ENCODE measurements around the gene FGF5.

FGF5 gene

GRCh38 chr4:80266253-80266901, at the start of gene FGF5:
FGF5 (plus strand) TSS chr4:80266664; CDS start chr4:80266825, 161 bp downstream.
- DNase-seq (ENCODE audit: low read depth, low spot score): no peak
- Histone ChIP-seq H3K36me3 (ENCODE audit: control insufficient read depth, insufficient read depth, low read length) (no peaks in the 10 kb centered on the region), H3K9me3 (ENCODE audit: control insufficient read depth, insufficient read depth, low read length) (no peaks in the 10 kb centered on the region), H3K4me1 (ENCODE audit: control insufficient read depth, insufficient read depth, low read length) (peaks cover 9% of the 10 kb centered on the region; the same call in 1 of the 2 replicates), H3K27ac (ENCODE audit: low read length) (no peak within 1 kb of the TSS), H3K27me3 (ENCODE audit: control insufficient read depth, insufficient read depth, low read length) (peaks cover 83% of the 10 kb centered on the region), H3K4me3 (ENCODE audit: low read length) (peak within 1 kb of the TSS; percentile 31; the same call in 1 of the 2 replicates)
- WGBS (ENCODE audit: insufficient coverage, insufficient read length): no CpG with 5 or more reads among the region's 50 CpGs

- no CpG with 5 or more reads among the region's 5 CpGs for WGBS (ENCODE audit: insufficient coverage, insufficient read length)
- Histone ChIP-seq H3K27ac (ENCODE audit: low read length) (no peak overlapping the region), H3K36me3 (ENCODE audit: control insufficient read depth, insufficient read depth, low read length) (no peaks in the 10 kb centered on the region), H3K9me3 (ENCODE audit: control insufficient read depth, insufficient read depth, low read length) (no peaks in the 10 kb centered on the region), H3K27me3 (ENCODE audit: control insufficient read depth, insufficient read depth, low read length) (no peaks in the 10 kb centered on the region; the same call in 1 of the 2 replicates), H3K4me3 (ENCODE audit: low read length) (no peak overlapping the region), H3K4me1 (ENCODE audit: control insufficient read depth, insufficient read depth, low read length) (no peaks in the 10 kb centered on the region)
- DNase-seq (ENCODE audit: low read depth, low spot score): no peak
Observed at GRCh38 chr4:80219301-80220025, 47.0 kb upstream of the FGF5 start.

GRCh38 chr4:80220711-80221110, 45.8 kb upstream of the FGF5 start:
- no peak for DNase-seq (ENCODE audit: low read depth, low spot score)
- Histone ChIP-seq H3K27ac (ENCODE audit: low read length) (no peak overlapping the region), H3K27me3 (ENCODE audit: control insufficient read depth, insufficient read depth, low read length) (no peaks in the 10 kb centered on the region; the same call in 1 of the 2 replicates), H3K4me3 (ENCODE audit: low read length) (no peak overlapping the region), H3K4me1 (ENCODE audit: control insufficient read depth, insufficient read depth, low read length) (no peaks in the 10 kb centered on the region), H3K9me3 (ENCODE audit: control insufficient read depth, insufficient read depth, low read length) (no peaks in the 10 kb centered on the region), H3K36me3 (ENCODE audit: control insufficient read depth, insufficient read depth, low read length) (no peaks in the 10 kb centered on the region)
- no CpG with 5 or more reads among the region's 3 CpGs for WGBS (ENCODE audit: insufficient coverage, insufficient read length)

GRCh38 chr4:80221161-80221560, 45.3 kb upstream of the FGF5 start:
- H3K9me3 ChIP-seq (ENCODE audit: control insufficient read depth, insufficient read depth, low read length): no peaks in the 10 kb centered on the region
- H3K4me3 ChIP-seq (ENCODE audit: low read length): no peak overlapping the region
- no peaks in the 10 kb centered on the region for H3K4me1 ChIP-seq (ENCODE audit: control insufficient read depth, insufficient read depth, low read length)
- no peak overlapping the region for H3K27ac ChIP-seq (ENCODE audit: low read length)
- no peaks in the 10 kb centered on the region; the same call in 1 of the 2 replicates for H3K27me3 ChIP-seq (ENCODE audit: control insufficient read depth, insufficient read depth, low read length)
- no peak for DNase-seq (ENCODE audit: low read depth, low spot score)
- H3K36me3 ChIP-seq (ENCODE audit: control insufficient read depth, insufficient read depth, low read length): no peaks in the 10 kb centered on the region

DNA sequence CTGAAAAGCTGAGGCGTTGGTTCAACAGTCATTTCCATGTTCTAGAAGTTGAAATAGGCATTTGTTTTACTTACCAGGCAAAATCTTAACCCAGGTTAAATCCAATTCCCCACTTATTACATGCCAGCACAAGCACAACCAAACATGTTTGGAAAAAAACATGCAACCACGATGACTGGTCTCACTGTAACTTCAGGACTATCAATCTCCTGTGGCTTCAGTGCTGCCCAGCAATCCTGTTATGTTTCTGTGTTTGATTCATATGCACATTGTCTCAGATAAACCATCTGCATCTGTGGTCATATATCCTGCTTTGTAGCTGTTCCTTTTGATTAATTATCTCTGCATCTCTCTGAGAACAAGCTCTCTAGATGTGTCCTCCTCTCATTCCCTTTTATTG, 40.9 kb upstream of the FGF5 start:
- no peaks in the 10 kb centered on the region for H3K36me3 ChIP-seq (ENCODE audit: control insufficient read depth, insufficient read depth, low read length)
- H3K27me3 ChIP-seq (ENCODE audit: control insufficient read depth, insufficient read depth, low read length): no peaks in the 10 kb centered on the region
- H3K4me1 ChIP-seq (ENCODE audit: control insufficient read depth, insufficient read depth, low read length): no peaks in the 10 kb centered on the region
- no peaks in the 10 kb centered on the region for H3K9me3 ChIP-seq (ENCODE audit: control insufficient read depth, insufficient read depth, low read length)
- WGBS (ENCODE audit: insufficient coverage, insufficient read length): no CpG with 5 or more reads among the region's 2 CpGs
- no peak overlapping the region for H3K4me3 ChIP-seq (ENCODE audit: low read length)
- no peak overlapping the region for H3K27ac ChIP-seq (ENCODE audit: low read length)
- DNase-seq (ENCODE audit: low read depth, low spot score): no peak

DNA sequence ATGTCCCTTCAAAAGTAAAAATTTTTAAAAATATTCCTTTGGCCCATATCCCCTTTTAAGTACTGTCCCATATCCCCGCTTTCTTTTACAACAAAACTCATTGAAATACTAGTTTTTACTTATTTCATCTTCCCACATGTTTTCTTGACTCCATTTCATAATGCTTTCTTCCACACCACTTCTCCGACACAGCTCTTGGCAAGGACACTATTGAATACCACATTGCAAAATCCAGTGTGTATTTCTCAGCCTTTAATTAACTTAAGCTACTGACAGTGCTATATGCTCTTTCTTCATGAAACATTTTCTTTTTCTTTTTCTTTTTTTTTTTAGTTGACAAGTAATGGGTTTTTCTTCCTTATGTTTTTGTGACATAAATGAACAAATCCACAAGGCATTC, 40.4 kb upstream of the FGF5 start:
- H3K27ac ChIP-seq (ENCODE audit: low read length): no peak overlapping the region
- no peaks in the 10 kb centered on the region for H3K9me3 ChIP-seq (ENCODE audit: control insufficient read depth, insufficient read depth, low read length)
- no peaks in the 10 kb centered on the region for H3K4me1 ChIP-seq (ENCODE audit: control insufficient read depth, insufficient read depth, low read length)
- H3K27me3 ChIP-seq (ENCODE audit: control insufficient read depth, insufficient read depth, low read length): no peaks in the 10 kb centered on the region
- DNase-seq (ENCODE audit: low read depth, low spot score): no peak
- 90% methylated on average over 1 of the region's 2 CpGs for WGBS (ENCODE audit: insufficient coverage, insufficient read length)
- no peak overlapping the region for H3K4me3 ChIP-seq (ENCODE audit: low read length)
- H3K36me3 ChIP-seq (ENCODE audit: control insufficient read depth, insufficient read depth, low read length): no peaks in the 10 kb centered on the region

GRCh38 chr4:80228460-80228859, 38.0 kb upstream of the FGF5 start:
- DNase-seq (ENCODE audit: low read depth, low spot score): no peak
- H3K9me3 ChIP-seq (ENCODE audit: control insufficient read depth, insufficient read depth, low read length): no peaks in the 10 kb centered on the region
- H3K27ac ChIP-seq (ENCODE audit: low read length): no peak overlapping the region
- H3K4me1 ChIP-seq (ENCODE audit: control insufficient read depth, insufficient read depth, low read length): no peaks in the 10 kb centered on the region
- no peak overlapping the region for H3K4me3 ChIP-seq (ENCODE audit: low read length)
- no peaks in the 10 kb centered on the region for H3K27me3 ChIP-seq (ENCODE audit: control insufficient read depth, insufficient read depth, low read length)
- H3K36me3 ChIP-seq (ENCODE audit: control insufficient read depth, insufficient read depth, low read length): no peaks in the 10 kb centered on the region

DNA sequence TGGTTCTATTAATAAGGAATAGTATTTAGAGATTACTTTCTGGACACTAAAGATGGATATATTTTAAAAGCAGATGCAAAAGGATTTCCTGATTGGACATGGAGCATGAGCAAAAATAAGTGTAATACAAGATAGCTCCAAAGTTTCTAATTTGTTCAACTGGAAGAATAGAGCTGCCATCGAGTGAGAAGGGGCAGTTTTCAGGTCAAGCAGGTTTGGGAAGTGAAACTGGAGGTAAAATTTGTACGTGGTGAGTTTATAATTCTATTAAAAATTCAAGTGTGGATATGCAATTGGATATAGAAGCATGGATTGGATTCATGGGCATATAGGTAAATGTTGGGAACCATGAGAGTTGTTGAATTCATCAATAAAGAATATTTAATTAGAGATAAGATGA, 37.3 kb upstream of the FGF5 start:
- Histone ChIP-seq H3K27me3 (ENCODE audit: control insufficient read depth, insufficient read depth, low read length) (no peaks in the 10 kb centered on the region), H3K4me3 (ENCODE audit: low read length) (no peak overlapping the region), H3K27ac (ENCODE audit: low read length) (no peak overlapping the region), H3K4me1 (ENCODE audit: control insufficient read depth, insufficient read depth, low read length) (no peaks in the 10 kb centered on the region), H3K9me3 (ENCODE audit: control insufficient read depth, insufficient read depth, low read length) (no peaks in the 10 kb centered on the region), H3K36me3 (ENCODE audit: control insufficient read depth, insufficient read depth, low read length) (no peaks in the 10 kb centered on the region)
- no peak for DNase-seq (ENCODE audit: low read depth, low spot score)
- WGBS (ENCODE audit: insufficient coverage, insufficient read length): 100% methylated on average over 1 of the region's 2 CpGs

DNA sequence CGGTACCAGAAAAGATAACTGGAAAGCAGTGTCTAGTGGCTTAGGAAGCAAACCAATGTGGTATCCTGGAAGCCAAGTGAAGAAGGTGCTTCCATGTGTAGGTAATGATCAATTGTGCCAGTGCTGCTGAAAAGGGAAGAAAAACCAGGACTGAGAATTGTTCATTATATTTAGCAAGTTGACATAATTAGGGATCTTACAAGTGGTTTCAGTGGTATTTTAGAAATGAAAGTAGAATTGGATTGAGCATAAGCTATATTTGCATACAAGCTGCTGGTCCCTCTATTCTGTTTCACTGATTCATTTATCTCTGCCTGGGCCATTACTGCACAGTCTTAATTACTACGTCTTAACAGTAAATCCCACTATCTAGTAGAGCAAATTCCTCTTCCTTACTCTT, 36.9 kb upstream of the FGF5 start:
- Histone ChIP-seq H3K27ac (ENCODE audit: low read length) (no peak overlapping the region), H3K4me1 (ENCODE audit: control insufficient read depth, insufficient read depth, low read length) (no peaks in the 10 kb centered on the region), H3K4me3 (ENCODE audit: low read length) (no peak overlapping the region), H3K27me3 (ENCODE audit: control insufficient read depth, insufficient read depth, low read length) (no peaks in the 10 kb centered on the region), H3K9me3 (ENCODE audit: control insufficient read depth, insufficient read depth, low read length) (no peaks in the 10 kb centered on the region), H3K36me3 (ENCODE audit: control insufficient read depth, insufficient read depth, low read length) (no peaks in the 10 kb centered on the region)
- DNase-seq (ENCODE audit: low read depth, low spot score): no peak
- WGBS (ENCODE audit: insufficient coverage, insufficient read length): no CpG with 5 or more reads among the region's 2 CpGs

DNA sequence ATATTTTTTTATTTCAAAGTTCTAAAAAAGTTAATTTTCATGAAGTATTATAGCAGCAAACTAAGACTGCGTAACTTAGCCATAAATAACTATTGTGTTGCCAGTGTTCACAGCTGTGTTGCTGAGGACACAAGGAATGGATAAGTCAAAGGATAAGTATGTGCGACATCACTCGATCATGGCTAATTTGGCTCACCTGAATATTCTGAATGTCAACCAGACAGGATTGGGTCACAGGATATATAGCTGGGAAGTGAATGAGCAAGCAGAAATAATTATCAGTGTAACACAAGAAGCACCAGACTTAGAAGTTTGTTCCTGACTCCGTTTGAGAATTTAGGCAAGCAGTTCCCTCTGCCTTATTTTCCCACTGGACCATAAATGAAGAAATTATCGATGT, 35.3 kb upstream of the FGF5 start:
- WGBS (ENCODE audit: insufficient coverage, insufficient read length): no CpG with 5 or more reads among the region's 5 CpGs

More for the DNA sequence above, 35.3 kb upstream of the FGF5 start:
- Histone ChIP-seq H3K27ac (ENCODE audit: low read length) (no peak overlapping the region), H3K4me3 (ENCODE audit: low read length) (no peak overlapping the region), H3K36me3 (ENCODE audit: control insufficient read depth, insufficient read depth, low read length) (no peaks in the 10 kb centered on the region), H3K27me3 (ENCODE audit: control insufficient read depth, insufficient read depth, low read length) (no peaks in the 10 kb centered on the region), H3K4me1 (ENCODE audit: control insufficient read depth, insufficient read depth, low read length) (no peaks in the 10 kb centered on the region), H3K9me3 (ENCODE audit: control insufficient read depth, insufficient read depth, low read length) (no peaks in the 10 kb centered on the region)
- no peak for DNase-seq (ENCODE audit: low read depth, low spot score)

Measured in iPS DF 6.9 (cell line).